ENCODE measurements around the gene LANCL2.
"Not testable (repeated sequence)": the region's sequence is repeated elsewhere in the genome, so short reads cannot be mapped to it uniquely, and the experiment has no call there.

LANCL2 gene

DNA sequence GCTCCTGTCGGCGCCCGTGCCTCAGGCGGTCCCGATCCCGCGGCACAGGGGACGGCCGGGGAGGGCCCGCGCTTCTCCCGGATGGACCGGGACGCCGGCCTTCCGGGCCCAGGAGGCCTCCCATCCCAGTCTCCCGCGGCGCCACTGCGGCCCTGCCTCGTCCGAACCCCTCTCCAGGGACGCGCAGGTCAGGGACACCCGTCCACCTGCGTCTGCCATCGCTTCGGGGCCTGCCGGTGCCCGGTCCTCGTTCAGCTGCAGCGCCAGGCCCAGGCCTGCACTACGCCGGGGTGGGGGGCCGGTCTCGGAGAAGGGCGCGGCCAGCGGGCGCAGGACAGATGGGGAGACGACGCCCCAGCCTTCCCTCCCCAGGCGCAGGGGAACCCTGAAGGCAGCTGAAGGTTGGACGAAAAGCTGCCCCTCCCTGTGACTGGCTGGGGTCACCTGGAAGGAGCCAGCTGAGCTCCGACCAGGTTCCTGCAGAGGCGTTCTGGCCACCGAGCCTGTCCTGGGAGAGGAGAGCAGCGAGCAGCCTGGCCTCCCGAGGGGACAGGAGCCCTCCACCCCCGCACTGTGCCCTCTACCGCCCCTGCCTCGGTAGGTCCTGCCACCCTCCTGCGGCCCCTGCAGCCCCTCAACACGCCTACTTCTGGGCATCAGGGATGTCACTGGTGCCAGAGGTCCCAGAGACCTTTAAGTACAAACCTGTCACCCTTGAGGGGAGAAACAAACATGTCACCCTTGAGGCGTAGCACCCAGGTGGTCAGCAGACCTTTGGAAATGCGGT, 84.3 kb downstream of the LANCL2 start:
- H3K9me3 Mint-ChIP-seq, result no peaks in the 10 kb centered on the region
- peaks cover 16% of the 10 kb centered on the region for H3K36me3 Mint-ChIP-seq (ENCODE audit: low read depth)
- H3K27ac Mint-ChIP-seq, result no peak overlapping the region
- H3K4me1 Mint-ChIP-seq (ENCODE audit: low read depth), result peaks cover 21% of the 10 kb centered on the region
- no peaks in the 10 kb centered on the region for H3K27me3 Mint-ChIP-seq
- no peak overlapping the region for H3K4me3 Mint-ChIP-seq

DNA sequence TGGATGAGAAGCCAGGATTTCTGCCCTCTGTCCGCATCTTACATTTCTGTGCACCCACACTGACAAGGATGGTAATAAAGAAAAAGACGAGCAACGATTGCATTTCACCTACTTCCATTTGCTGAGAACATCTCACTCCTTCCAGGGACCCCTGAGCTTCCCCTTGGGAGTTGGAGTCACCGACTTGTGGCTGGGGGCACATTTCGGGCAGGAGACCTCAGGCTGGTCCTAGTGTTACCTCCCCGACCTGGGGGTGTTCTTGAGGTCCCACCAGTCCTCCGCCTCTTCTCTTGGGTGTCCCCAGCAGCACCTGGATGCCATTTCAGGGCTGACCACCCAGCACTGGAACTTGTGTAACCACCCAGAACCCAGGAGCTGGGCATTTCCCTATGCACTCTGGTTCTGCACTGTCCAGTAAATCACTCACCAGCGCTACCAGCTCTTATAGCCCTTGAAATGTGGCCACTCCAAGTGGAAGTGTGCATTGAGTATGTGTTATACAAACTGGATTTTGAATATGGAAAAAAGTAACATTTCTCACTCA, 84.9 kb downstream of the LANCL2 start:
- Mint-ChIP-seq H3K4me3 (no peak overlapping the region), H3K4me1 (ENCODE audit: low read depth) (peaks cover 22% of the 10 kb centered on the region), H3K9me3 (no peaks in the 10 kb centered on the region), H3K27ac (no peak overlapping the region), H3K36me3 (ENCODE audit: low read depth) (peaks cover 23% of the 10 kb centered on the region), H3K27me3 (no peaks in the 10 kb centered on the region)

DNA sequence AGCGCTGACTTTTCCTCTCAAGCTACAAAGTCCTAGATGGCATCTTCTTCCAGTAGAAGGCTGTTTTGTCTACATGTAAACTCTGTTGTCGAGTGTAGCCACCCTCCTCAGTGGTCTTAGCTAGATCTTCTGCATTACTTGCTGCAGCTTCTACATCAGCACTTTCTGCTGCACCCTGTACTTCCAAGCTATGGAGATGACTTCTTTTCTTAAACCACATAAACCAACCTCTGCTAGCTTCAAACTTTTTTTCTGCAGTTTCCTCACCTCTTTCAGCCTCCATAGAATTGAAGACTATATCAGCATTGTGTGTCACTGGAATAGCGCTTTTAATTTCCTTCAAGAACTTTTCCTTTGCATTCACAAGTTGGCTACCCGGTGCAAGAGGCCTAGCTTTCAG, 87.8 kb downstream of the LANCL2 start:
- Mint-ChIP-seq H3K4me1 (ENCODE audit: low read depth) (peaks cover 26% of the 10 kb centered on the region), H3K4me3 (no peak overlapping the region), H3K9me3 (peaks cover 11% of the 10 kb centered on the region), H3K27me3 (no peaks in the 10 kb centered on the region), H3K27ac (no peak overlapping the region), H3K36me3 (ENCODE audit: low read depth) (peaks cover 38% of the 10 kb centered on the region)

DNA sequence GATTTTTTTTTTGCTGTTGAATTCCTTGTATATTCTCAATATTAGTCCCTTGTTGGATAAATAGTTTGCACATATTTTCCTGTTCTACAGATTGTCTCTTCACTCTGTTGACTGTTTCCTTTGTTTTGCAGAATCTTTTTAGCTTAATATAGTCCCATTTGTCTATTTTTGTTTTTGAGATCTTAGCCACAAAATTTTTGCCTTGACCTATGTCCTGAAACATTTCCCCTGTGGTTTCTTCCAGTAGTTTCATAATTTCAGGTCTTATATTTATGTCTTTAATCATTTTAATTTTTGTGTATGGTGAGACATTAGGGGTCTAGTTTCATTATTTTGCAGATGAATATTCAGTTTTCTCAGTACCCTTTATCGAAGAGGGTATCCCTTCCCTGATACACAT, 92.7 kb downstream of the LANCL2 start:
- H3K36me3 Mint-ChIP-seq (ENCODE audit: low read depth), result peaks cover 49% of the 10 kb centered on the region
- no peak overlapping the region for H3K4me3 Mint-ChIP-seq
- H3K4me1 Mint-ChIP-seq (ENCODE audit: low read depth), result peaks cover 35% of the 10 kb centered on the region
- peaks cover 39% of the 10 kb centered on the region for H3K9me3 Mint-ChIP-seq
- H3K27ac Mint-ChIP-seq, result no peak overlapping the region
- no peaks in the 10 kb centered on the region for H3K27me3 Mint-ChIP-seq

DNA sequence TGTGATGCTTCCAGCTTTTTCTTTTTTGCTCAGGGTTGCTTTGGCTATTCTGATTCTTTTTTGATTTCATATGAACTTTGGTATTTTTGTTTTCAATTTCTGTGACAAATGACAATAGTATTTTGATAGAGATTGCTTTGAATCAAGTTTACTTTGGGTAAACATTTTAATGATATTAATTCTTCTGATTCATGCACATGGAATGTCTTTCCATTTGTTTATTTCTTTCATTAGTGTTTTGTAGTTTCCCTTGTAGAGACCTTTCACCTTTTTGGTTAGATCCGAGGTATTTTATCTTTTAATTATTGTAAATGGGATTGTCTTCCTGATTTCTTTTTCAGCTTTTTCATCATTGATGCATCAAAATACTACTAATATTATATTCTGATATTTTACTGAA, 93.2 kb downstream of the LANCL2 start:
- peaks cover 39% of the 10 kb centered on the region for H3K9me3 Mint-ChIP-seq
- peaks cover 54% of the 10 kb centered on the region for H3K36me3 Mint-ChIP-seq (ENCODE audit: low read depth)

DNA sequence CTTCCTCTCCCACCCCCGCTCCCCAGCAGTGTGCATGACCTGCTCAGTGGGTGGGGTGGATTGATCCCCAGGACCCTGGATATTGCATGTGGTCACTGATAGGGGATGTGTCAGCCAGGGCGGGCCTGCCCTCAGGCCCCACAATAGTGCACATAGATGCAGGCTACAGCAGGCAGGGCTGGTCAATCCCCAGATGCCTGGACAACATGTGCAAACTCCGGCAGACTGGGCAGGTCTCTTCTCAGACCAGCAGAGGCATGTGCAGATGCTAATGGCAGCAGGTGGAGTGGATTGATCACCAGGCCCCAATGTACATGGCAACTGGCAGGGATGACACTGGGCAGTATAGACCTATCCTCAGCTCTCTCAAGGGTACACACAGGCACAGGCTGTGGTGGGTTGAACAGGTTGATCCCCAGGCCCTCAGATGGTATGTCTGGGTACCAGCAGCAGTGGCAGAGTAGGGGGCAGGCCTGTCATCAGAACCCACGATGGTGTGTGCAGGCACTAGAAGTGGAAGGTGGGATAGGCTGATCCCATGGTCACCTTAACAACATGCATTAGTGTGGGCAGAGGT, 98.6 kb downstream of the LANCL2 start:
- Mint-ChIP-seq H3K36me3 (ENCODE audit: low read depth) (peaks cover 70% of the 10 kb centered on the region), H3K4me3 (no peak overlapping the region), H3K4me1 (ENCODE audit: low read depth) (peaks cover 27% of the 10 kb centered on the region), H3K9me3 (peaks cover 26% of the 10 kb centered on the region), H3K27me3 (no peaks in the 10 kb centered on the region), H3K27ac (no peak overlapping the region)

More for the DNA sequence above, 93.2 kb downstream of the LANCL2 start:
- Mint-ChIP-seq H3K4me3 (no peak overlapping the region), H3K27ac (no peak overlapping the region), H3K27me3 (no peaks in the 10 kb centered on the region), H3K4me1 (ENCODE audit: low read depth) (peaks cover 33% of the 10 kb centered on the region)

DNA sequence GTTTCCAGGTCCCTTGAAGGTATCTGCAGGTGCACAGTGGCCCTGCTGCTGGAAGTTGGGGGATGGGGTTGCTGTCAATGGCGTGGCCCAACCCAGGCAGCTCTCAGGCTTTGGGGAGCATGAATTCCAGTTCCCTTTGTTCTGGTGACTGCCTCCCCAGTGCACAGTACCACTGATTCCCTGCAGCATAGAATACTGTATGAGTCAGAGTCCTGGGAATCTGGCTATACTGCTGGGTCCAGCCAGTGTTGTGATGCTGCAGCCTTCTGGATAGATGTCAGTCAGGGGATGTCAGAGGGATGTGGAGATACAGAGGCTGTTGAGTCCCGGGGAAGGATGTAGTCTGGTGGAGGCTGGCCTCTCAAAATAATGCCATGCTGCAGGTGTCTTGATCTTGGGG, 99.3 kb downstream of the LANCL2 start:
- Mint-ChIP-seq H3K4me3 (no peak overlapping the region), H3K4me1 (ENCODE audit: low read depth) (peaks cover 33% of the 10 kb centered on the region), H3K27ac (no peak overlapping the region), H3K36me3 (ENCODE audit: low read depth) (peaks cover 68% of the 10 kb centered on the region), H3K27me3 (no peaks in the 10 kb centered on the region), H3K9me3 (peaks cover 20% of the 10 kb centered on the region)

DNA sequence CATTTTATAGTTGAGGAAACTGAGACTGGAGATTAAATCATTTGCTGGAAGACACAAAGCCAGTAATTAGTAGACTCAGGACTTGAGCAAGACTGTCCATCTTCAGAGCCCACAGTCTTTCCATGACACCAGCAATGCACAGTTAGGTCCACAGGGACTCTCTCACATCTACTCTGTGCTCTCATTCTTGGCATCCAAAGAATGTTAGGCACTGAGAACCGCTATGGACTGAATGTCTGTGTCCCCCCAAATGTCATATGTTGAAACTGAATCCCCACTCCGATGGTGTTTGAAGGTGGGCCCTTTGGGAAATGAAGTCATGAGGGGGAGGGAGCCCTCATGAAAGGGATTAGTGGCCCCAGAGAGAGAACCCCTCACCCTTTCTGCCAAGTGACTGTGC, 100.6 kb downstream of the LANCL2 start:
- peaks cover 57% of the 10 kb centered on the region for H3K36me3 Mint-ChIP-seq (ENCODE audit: low read depth)
- peaks cover 44% of the 10 kb centered on the region for H3K4me1 Mint-ChIP-seq (ENCODE audit: low read depth)
- H3K9me3 Mint-ChIP-seq, result peaks cover 10% of the 10 kb centered on the region
- no peak overlapping the region for H3K27ac Mint-ChIP-seq
- H3K27me3 Mint-ChIP-seq, result no peaks in the 10 kb centered on the region
- no peak overlapping the region for H3K4me3 Mint-ChIP-seq

DNA sequence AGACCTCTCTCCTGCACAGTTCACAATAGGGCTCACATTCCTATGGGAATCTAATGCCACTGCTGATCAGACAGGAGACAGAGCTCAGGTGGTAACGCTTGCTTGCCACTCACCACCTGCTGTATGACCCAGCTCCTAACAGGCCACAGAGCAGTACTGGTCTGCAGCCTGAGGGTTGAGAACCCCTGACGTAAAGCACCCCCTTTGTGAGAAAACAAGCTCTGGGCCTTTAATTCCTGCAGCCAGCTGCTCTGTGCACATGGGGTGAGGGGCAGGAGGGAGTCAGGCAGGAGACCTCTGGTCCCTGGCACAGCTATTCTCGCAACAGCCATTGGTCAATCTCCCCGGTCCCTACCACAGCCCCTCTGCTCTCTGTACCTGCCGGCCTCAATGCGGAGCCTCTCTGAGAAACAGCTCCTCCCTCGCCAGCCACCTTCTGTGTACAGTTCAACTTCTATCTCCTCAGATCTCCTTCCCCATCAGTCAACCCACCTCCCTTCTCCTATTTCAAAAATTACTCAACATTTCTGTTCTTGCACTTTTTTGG, 102.0 kb downstream of the LANCL2 start:
- H3K9me3 Mint-ChIP-seq, result peaks cover 3% of the 10 kb centered on the region
- H3K4me3 Mint-ChIP-seq, result no peak overlapping the region
- H3K4me1 Mint-ChIP-seq (ENCODE audit: low read depth), result peaks cover 43% of the 10 kb centered on the region
- peak overlapping the region; percentile 45 for H3K27ac Mint-ChIP-seq
- H3K36me3 Mint-ChIP-seq (ENCODE audit: low read depth), result peaks cover 56% of the 10 kb centered on the region
- H3K27me3 Mint-ChIP-seq, result no peaks in the 10 kb centered on the region

DNA sequence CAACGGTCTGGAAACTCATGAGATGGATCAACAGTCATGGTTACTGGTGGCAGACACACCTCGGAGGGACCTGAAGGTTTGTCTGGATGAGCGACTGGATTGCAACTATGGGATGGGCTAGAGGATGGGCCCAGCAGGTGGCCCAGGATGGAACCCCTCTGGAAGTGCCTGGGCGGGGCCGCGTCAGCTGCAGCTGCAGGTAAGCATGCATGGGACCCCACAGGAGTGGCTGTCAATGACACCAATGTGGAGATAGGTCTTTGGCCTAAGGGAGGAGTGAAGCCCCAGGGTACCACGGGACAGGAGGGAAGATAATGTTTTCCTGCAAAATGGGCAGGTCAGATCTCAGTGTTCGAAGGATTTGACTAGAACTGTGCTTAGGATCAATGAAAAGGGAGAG, 103.4 kb downstream of the LANCL2 start:
- peaks cover 46% of the 10 kb centered on the region for H3K36me3 Mint-ChIP-seq (ENCODE audit: low read depth)

DNA sequence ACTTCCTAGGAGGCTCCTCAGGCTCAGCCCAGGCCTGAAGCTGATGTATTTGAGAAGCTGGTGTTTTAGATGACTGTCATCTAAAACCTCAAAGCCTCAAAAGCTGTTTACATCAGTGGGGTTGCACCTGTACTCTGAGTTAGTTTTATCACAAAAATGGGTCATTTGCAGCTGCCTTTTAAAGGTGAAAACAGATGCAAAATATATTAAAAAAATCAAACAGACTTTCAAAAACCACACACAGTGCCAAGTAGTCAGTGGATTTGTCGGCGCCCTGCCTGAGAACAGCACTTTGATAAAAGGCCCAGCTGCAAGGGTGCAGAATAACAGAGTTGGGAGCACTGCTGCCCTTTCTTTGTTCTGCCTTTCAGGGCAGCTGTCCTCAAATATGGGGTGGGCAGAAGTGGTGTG, 104.1 kb downstream of the LANCL2 start:
- H3K4me3 Mint-ChIP-seq, result no peak overlapping the region
- no peak overlapping the region for H3K27ac Mint-ChIP-seq
- H3K4me1 Mint-ChIP-seq (ENCODE audit: low read depth), result peaks cover 44% of the 10 kb centered on the region
- H3K9me3 Mint-ChIP-seq, result no peaks in the 10 kb centered on the region
- H3K36me3 Mint-ChIP-seq (ENCODE audit: low read depth), result peaks cover 40% of the 10 kb centered on the region
- H3K27me3 Mint-ChIP-seq, result no peaks in the 10 kb centered on the region

More for the DNA sequence above, 103.4 kb downstream of the LANCL2 start:
- Mint-ChIP-seq H3K27ac (peak overlapping the region; percentile 26), H3K4me3 (peak overlapping the region; percentile 1), H3K4me1 (ENCODE audit: low read depth) (peaks cover 36% of the 10 kb centered on the region), H3K27me3 (no peaks in the 10 kb centered on the region), H3K9me3 (no peaks in the 10 kb centered on the region)

DNA sequence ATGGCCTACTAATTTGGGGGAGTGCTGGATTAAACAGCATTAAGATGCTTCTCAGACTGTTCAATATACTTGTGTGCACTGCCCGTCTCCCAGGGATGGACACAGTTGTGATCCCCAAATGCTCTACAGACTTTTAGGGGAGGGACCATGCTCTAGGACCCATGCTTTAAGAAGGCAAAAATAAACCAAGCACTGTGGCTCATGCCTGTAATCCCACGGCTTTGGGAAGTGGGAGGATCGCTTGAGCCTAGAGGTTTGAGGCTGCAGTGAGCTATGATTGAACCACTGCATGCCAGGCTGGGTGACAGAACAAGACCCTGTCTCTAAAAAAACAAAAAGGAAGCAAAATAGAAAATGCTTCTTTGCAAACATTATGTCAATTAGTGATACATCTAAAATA, 104.6 kb downstream of the LANCL2 start:
- no peak overlapping the region for H3K4me3 Mint-ChIP-seq
- H3K36me3 Mint-ChIP-seq (ENCODE audit: low read depth), result peaks cover 40% of the 10 kb centered on the region
- H3K9me3 Mint-ChIP-seq, result no peaks in the 10 kb centered on the region
- peaks cover 48% of the 10 kb centered on the region for H3K4me1 Mint-ChIP-seq (ENCODE audit: low read depth)
- no peaks in the 10 kb centered on the region for H3K27me3 Mint-ChIP-seq
- H3K27ac Mint-ChIP-seq, result no peak overlapping the region

DNA sequence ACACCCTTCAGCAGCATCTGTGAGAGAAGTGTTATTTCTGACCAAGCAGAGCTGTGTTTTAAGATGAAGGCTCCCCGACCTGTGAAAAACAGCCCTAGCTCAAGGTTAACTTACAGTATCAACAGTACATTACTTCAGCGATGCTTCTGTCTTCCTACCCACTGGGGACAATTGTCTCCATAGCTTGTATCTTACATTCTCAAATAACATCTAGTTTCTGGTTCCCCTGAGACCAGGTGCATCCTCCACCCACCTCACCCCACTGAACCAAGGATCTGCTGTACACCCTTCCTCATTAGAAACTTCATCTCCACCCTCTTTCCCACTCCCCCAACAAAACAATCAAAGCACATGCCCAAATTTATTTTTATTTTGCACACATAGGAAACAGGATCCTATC, 105.1 kb downstream of the LANCL2 start:
- no peaks in the 10 kb centered on the region for H3K9me3 Mint-ChIP-seq
- H3K4me1 Mint-ChIP-seq (ENCODE audit: low read depth), result peaks cover 54% of the 10 kb centered on the region
- H3K4me3 Mint-ChIP-seq, result no peak overlapping the region
- peak overlapping the region; percentile 15 for H3K27ac Mint-ChIP-seq
- H3K27me3 Mint-ChIP-seq, result no peaks in the 10 kb centered on the region
- peaks cover 40% of the 10 kb centered on the region for H3K36me3 Mint-ChIP-seq (ENCODE audit: low read depth)

DNA sequence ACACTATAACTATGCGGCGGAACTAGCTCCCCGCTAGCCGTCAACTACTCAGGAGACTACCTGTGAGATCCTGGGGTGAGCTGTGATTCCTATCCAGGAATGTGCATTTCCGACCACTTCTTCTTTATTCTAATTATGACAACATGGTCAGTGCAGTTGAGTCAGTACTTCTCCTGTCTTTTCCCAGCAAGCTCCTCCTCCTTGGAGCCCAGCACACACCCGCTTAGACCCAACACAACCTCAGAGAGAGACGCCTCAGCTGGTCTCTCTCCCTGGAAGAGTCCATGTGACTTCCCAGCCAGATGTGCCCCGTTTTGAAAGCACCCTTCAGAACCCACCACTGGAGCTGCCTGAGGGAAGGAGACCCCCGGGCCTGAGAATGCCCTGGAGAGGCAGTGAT, 106.5 kb downstream of the LANCL2 start:
- Mint-ChIP-seq H3K36me3 (ENCODE audit: low read depth) (peaks cover 31% of the 10 kb centered on the region), H3K4me1 (ENCODE audit: low read depth) (peaks cover 65% of the 10 kb centered on the region)
- not testable (repeated sequence) for H3K27me3 Mint-ChIP-seq, H3K27ac Mint-ChIP-seq, H3K4me3 Mint-ChIP-seq, H3K9me3 Mint-ChIP-seq

DNA sequence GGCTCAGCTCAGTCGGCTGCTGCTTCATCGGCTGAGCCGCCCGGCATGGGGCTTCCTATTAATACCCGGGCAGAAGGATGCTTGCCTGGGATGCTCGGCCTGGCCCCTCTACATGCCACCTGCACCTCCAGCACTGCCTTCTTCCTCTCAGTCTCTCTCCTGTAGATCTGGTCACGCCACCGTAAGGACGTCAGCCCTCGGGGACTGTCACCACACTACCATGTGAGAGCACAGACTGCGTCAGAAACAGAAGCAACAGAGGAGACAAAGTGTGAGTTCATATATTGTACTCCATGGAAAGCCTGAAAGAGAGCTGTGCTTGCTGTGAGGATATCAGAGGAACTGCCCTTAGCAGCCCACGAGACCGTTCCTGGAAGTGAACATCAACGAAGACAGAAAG, 107.3 kb downstream of the LANCL2 start:
- H3K27ac Mint-ChIP-seq, H3K27me3 Mint-ChIP-seq, H3K4me3 Mint-ChIP-seq, H3K9me3 Mint-ChIP-seq: not testable (repeated sequence)
- H3K36me3 Mint-ChIP-seq (ENCODE audit: low read depth), result peaks cover 26% of the 10 kb centered on the region
- H3K4me1 Mint-ChIP-seq (ENCODE audit: low read depth), result peaks cover 71% of the 10 kb centered on the region
